Measurements from ENCODE around the gene QRFP. TPM values are rescaled to one million over a fixed set of nuclear protein-coding genes. Genes with fewer than 3 reads are reported as not detected.

Gene QRFP, protein sequence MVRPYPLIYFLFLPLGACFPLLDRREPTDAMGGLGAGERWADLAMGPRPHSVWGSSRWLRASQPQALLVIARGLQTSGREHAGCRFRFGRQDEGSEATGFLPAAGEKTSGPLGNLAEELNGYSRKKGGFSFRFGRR
- not detected in 5 replicates for total RNA-seq (2022; extraction: Qiagen RNA extraction)

DNA sequence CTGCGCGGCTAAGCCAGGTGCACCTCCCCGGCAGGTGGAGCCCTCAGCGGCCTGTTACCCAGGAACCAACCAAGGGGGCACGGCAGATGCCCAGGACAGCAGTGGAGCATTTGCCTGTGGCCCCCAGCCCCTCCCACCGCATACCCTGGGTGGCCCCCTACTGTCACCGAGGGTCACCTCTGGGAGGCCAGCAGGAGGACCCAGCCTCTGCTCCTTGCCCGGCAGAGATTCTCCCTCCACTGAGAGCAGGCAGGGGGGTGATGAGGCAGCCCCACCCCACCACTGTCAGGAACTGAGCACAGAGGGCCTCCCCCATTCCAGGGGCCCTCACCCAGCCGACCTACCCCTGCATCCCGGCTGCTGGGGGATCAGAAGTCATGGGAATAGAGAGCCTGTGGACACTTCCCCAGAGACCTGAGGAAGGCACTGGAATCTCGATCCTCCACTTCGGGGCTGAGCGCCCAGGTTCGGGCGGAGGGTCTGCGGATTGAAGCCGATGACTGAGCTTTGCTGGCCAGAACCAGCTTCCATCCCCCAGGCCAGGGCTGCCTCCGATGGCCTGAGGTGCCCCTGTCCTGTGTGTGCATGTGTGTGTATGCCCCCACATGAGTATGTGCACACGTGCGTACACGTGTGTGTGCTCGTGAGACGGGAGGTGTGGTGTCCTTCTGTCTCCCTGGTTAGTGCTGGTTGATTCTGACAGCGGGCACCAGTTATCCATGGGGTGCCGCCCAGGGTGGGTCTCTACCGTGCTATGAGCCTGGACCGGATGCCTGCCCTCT is at the start of gene QRFP:
Gene QRFP (minus strand): TSS at position 580 of the 782 bp plus-strand sequence. CDS start 2,974 bp downstream, outside the sequence.

DNA sequence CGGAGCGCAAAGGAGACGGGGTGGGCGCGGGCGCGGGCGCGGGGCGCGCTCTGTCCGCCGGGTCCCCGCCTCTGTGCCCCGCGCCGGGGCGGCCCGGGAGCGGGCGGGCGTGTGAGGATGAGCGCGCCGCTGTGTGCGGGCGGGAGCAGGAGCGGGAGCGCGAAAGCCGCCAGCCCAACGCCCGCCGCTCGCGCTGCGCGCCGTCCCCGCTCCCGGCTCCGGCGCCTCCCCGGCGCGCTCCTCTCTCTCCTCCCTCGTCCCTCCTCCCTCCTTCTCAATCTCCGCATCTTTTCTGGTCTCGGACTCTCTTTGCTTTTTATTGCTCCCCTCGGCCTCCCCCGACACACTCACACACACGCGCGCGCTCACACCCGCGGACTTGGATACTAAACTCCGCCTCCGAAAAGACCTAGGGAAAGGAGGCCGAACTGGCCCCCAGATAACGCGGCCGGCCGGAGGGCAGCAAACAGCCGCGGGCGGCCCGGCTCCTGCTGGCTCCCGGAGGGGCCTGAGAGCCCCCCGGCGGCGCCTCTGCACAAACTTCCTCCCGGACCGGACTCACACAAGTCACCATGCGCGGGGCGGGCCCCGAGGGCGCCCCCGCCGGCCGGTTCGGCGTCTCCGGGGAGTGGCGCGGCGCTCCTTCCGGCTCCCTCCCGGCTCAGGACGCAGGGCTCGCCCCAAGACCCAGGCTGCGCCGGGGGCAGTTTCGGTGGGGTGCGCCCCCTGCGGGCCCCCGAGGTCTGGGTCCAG is 42.2 kb upstream of the QRFP start, which contains the start of gene FIBCD1:
Gene FIBCD1 (minus strand): TSS at position 596 of the 753 bp plus-strand sequence. CDS start 640 bp downstream, outside the sequence.

Other genes starting within 250 kb of the QRFP start
- 0.19 to 0.33 TPM (median 0.32 TPM) in 5 replicates for gene PRDM12, start 232.2 kb downstream of the QRFP start, total RNA-seq (2022; extraction: Qiagen RNA extraction)
- gene EXOSC2, start 203.0 kb downstream of the QRFP start, total RNA-seq (2022; extraction: Qiagen RNA extraction), result 42.6 to 72.9 TPM (median 48.7 TPM) in 5 replicates
- gene ABL1, start 61.6 kb downstream of the QRFP start, total RNA-seq (2022; extraction: Qiagen RNA extraction), result 43.7 to 52.2 TPM (median 49.4 TPM) in 5 replicates
- 14.3 to 27.2 TPM (median 25.1 TPM) in 5 replicates for gene FIBCD1, start 42.4 kb upstream of the QRFP start, total RNA-seq (2022; extraction: Qiagen RNA extraction)
- 1.7 to 2.3 TPM (median 2.2 TPM) in 5 replicates for gene LAMC3, start 112.4 kb upstream of the QRFP start, total RNA-seq (2022; extraction: Qiagen RNA extraction)
- gene AIF1L, start 199.7 kb upstream of the QRFP start, total RNA-seq (2022; extraction: Qiagen RNA extraction), result 1.8 to 2.0 TPM (median 2.0 TPM) in 5 replicates
- gene NUP214, start 228.8 kb upstream of the QRFP start, total RNA-seq (2022; extraction: Qiagen RNA extraction), result 23.0 to 25.5 TPM (median 24.3 TPM) in 5 replicates

Data from A549 treated with AZD2906 at 1 μM for 4 hours (cell line).